ENCODE measurements around the gene SATB1. TPM values are rescaled to one million over a fixed set of nuclear protein-coding genes. Genes with fewer than 3 reads are reported as not detected.

Gene SATB1
- total RNA-seq, 4 donors from 2014 or later: 40.9 to 69.6 (median 41.7) TPM

DNA sequence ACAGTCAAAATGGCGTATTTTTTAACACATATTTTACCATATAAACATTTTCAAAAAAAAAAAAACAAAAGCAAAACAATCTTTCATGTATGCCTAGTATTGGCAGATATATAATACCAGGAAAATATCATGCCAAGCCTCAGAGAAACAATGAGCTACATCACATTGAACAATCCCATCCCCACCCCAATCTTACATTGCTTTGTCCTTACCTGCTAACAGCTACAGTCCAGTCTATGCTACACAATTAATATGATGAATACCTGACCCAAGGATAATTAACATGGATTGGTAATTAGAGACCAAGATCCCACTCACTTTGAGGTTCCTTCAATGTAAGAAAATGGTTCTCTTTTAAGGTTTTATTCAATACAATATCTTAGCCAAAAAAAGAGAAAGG, 7.6 kb upstream of the SATB1 start:
- Histone ChIP-seq H3K4me1 (no peaks in the 10 kb centered on the region), H3K9me3 (no peaks in the 10 kb centered on the region), H3K36me3 (no peaks in the 10 kb centered on the region), H3K27ac (no peak overlapping the region), H3K27me3 (peaks cover 14 to 31% (median 24%) of the 10 kb centered on the region in 3 donors), H3K4me3 (no peak overlapping the region)
- ATAC-seq: no peak
- no peak for DNase-seq
- intact Hi-C loops (cut with DNase I; ENCODE audit: low total_unique reads): no loop called here
- in situ Hi-C loops (cut with MboI; ENCODE audit: low sequenced_read_pairs in 4 of 4): no loop called here
- TF ChIP-seq POLR2A (IDR thresholded peaks at IDR 0.05) (no peak), CTCF (IDR thresholded peaks at IDR 0.05 in 4 of 5, conservative IDR thresholded peaks at IDR 0.05 in 1 of 5) (no peak)

GRCh38 chr3:18431266-18431665, 6.1 kb upstream of the SATB1 start:
- H3K4me3 ChIP-seq: no peak overlapping the region
- DNase-seq (no peak), ATAC-seq (no peak)
- intact Hi-C loops (cut with DNase I; ENCODE audit: low total_unique reads): no loop called here
- H3K27me3 ChIP-seq: peaks cover 10 to 21% (median 17%) of the 10 kb centered on the region in 3 donors
- in situ Hi-C loops (cut with MboI; ENCODE audit: low sequenced_read_pairs in 4 of 4): no loop called here
- H3K36me3 ChIP-seq: no peaks in the 10 kb centered on the region
- H3K27ac ChIP-seq: no peak overlapping the region
- no peak for TF ChIP-seq POLR2A (IDR thresholded peaks at IDR 0.05)
- no peak for TF ChIP-seq CTCF (IDR thresholded peaks at IDR 0.05 in 4 of 5, conservative IDR thresholded peaks at IDR 0.05 in 1 of 5)
- no peaks in the 10 kb centered on the region for H3K9me3 ChIP-seq
- H3K4me1 ChIP-seq: no peaks in the 10 kb centered on the region

DNA sequence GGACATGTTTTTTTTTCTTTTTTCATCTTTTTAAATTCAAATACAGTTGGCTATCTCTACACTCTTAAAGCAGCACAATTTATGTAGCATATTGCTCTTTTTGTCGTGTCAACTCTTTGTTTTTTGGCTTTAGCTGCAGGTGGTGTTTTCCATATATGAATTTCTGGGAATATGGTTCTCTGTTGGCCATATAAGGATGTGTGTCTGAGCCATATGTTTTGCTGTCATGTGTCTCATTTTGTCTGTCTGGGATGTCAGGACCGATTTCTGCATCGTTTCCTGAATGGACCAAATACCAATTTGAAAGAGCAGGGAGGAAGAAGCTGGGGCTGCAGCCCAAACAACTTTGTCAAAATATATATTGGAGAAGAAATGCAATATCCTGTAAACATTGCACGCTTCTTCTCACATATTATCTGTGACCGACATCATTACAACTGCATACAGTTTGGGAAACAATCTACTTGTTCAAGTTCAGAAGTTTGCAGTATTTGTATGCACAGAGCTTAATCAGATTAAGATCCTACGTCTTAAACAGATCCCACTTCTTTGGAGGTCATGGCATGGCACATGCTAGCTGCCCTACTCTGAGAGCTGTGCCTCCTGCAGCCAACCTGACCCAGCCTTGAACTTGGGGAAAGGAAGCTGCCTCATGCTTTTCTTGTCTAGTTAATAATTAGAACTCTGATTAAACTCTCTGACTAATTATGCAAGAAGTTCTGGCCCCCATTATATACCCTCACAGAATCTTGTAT, 4.0 kb upstream of the SATB1 start:
- DNase-seq: no peak
- Histone ChIP-seq H3K9me3 (no peaks in the 10 kb centered on the region), H3K4me1 (no peaks in the 10 kb centered on the region), H3K27me3 (peaks cover 0 to 11% (median 8%) of the 10 kb centered on the region in 3 donors), H3K4me3 (no peak overlapping the region), H3K27ac (no peak overlapping the region), H3K36me3 (no peaks in the 10 kb centered on the region)
- TF ChIP-seq POLR2A (IDR thresholded peaks at IDR 0.05): no peak
- TF ChIP-seq CTCF (IDR thresholded peaks at IDR 0.05 in 4 of 5, conservative IDR thresholded peaks at IDR 0.05 in 1 of 5): no peak
- intact Hi-C loops (cut with DNase I; ENCODE audit: low total_unique reads): loop anchor here (10.0 kb wide), 1 partner anchor 684 kb away; the partner anchor contains the start of gene TBC1D5
- ATAC-seq: no peak
- in situ Hi-C loops (cut with MboI; ENCODE audit: low sequenced_read_pairs in 4 of 4): no loop called here

GRCh38 chr3:18428036-18428435, 2.9 kb upstream of the SATB1 start:
- no peak overlapping the region for H3K27ac ChIP-seq
- H3K27me3 ChIP-seq: peaks cover 0 to 4% (median 3%) of the 10 kb centered on the region in 3 donors
- TF ChIP-seq CTCF (IDR thresholded peaks at IDR 0.05 in 4 of 5, conservative IDR thresholded peaks at IDR 0.05 in 1 of 5): no peak
- no peak for TF ChIP-seq POLR2A (IDR thresholded peaks at IDR 0.05)
- no peak for ATAC-seq
- H3K4me1 ChIP-seq: peaks cover 2 to 3% of the 10 kb centered on the region in 2 donors
- intact Hi-C loops (cut with DNase I; ENCODE audit: low total_unique reads) (loop anchor here (10.0 kb wide), 1 partner anchor 683 kb away; the partner anchor contains the start of gene TBC1D5), in situ Hi-C loops (cut with MboI; ENCODE audit: low sequenced_read_pairs in 4 of 4) (no loop called here)
- no peak for DNase-seq
- H3K4me3 ChIP-seq: no peak overlapping the region
- no peaks in the 10 kb centered on the region for H3K9me3 ChIP-seq
- no peaks in the 10 kb centered on the region for H3K36me3 ChIP-seq

Data from gastrocnemius medialis (tissue), 4 donors.